H1 (cell line): ENCODE results near the gene WDFY4. TPM values are rescaled to one million over a fixed set of nuclear protein-coding genes. Genes with fewer than 3 reads are reported as not detected.

ENCODE experiments used
- BACH1 ChIP-seq: IDR thresholded peaks from 2 replicates; pipeline ENCODE4 v1.6.1; 2012; ENCODE audit warnings: low read length, improper control_type of control experiment
- CHD2 ChIP-seq: IDR thresholded peaks from 2 replicates; pipeline ENCODE4 v1.6.1; 2012; ENCODE audit warnings: low read length, improper control_type of control experiment
- GABPA ChIP-seq: IDR thresholded peaks from 2 replicates; pipeline ENCODE4 v1.6.1; 2011; ENCODE audit warnings: mild to moderate bottlenecking, low read length, moderate library complexity, borderline replicate concordance; ENCODE audit not compliant: insufficient read depth
- KDM5A ChIP-seq: fragments of 200-600 bp; IDR thresholded peaks from 2 replicates; pipeline ENCODE4 v1.7.1; 2012; ENCODE audit warnings: mild to moderate bottlenecking, low read length, inconsistent platforms, mixed read lengths
- RAD21 ChIP-seq, 2 experiments: IDR thresholded peaks in 1 of 2; conservative IDR thresholded peaks in 1 of 2; 2 replicates each; pipeline ENCODE4 v1.6.1; 2011; ENCODE audit warnings: low read depth in 2 of 2, low read length in 2 of 2, improper control_type of control experiment in 1 of 2, inconsistent platforms in 1 of 2, mild to moderate bottlenecking in 1 of 2, moderate library complexity in 1 of 2
- RBBP5 ChIP-seq: IDR thresholded peaks from 2 replicates; pipeline ENCODE4 v1.7.1; 2012; ENCODE audit warnings: low read depth, mild to moderate bottlenecking, inconsistent platforms, low read length, moderate library complexity, borderline replicate concordance
- SIRT6 ChIP-seq: IDR thresholded peaks from one replicate; pipeline ENCODE4 v1.7.1; 2012; ENCODE audit warnings: low read length, inconsistent platforms
- SP2 ChIP-seq: IDR thresholded peaks from 2 replicates; pipeline ENCODE4 v1.6.1; 2012; ENCODE audit warnings: mild to moderate bottlenecking, low read length, inconsistent platforms
- SP4 ChIP-seq: IDR thresholded peaks from 2 replicates; pipeline ENCODE4 v1.6.1; 2012; ENCODE audit warnings: low read length, inconsistent platforms
- TBP ChIP-seq: IDR thresholded peaks from 2 replicates; pipeline ENCODE4 v1.6.1; 2011; ENCODE audit warnings: low read depth, low read length, improper control_type of control experiment
- polyA plus RNA-seq, 7 experiments: library from polyadenylated mRNA; depleted of rRNA in 3 of 7; stranded (reverse) in 5 of 7; unstranded in 2 of 7; fragments of >200 nt in 5 of 7; fragments of 200-250 nt in 2 of 7; gene quantifications; 1 replicate in 5 of 7; 2 replicates in 1 of 7; 4 replicates in 1 of 7; pipeline versions ENCODE4 v1.2.1 to v1.2.3, GENCODE V29; 2011 to 2013; ENCODE audit warnings: missing spikeins in 2 of 7, mixed read lengths in 2 of 7
- total RNA-seq: library from RNA; stranded (reverse); fragmentation: NEBNext Ultra II Directional; extraction: Animal tissue kit (Norgen Biotek cat#: 25700); gene quantifications from 2 replicates; pipeline ENCODE4 v1.2.1, GENCODE V29; 2021
- TF ChIP-seq, protein P1 (sequence below): fragments of 300-600 bp; sonication (generic); IDR thresholded peaks from 2 replicates; pipeline ENCODE4 v1.7.1; 2012; ENCODE audit warnings: low read length, moderate library complexity, mild to moderate bottlenecking, inconsistent platforms; ENCODE audit not compliant: insufficient replicate concordance
- TF ChIP-seq, protein P2 (sequence below): IDR thresholded peaks from 2 replicates; pipeline ENCODE4 v1.6.1; 2011; ENCODE audit warnings: low read depth, mild to moderate bottlenecking, low read length; ENCODE audit not compliant: insufficient read depth

WDFY4 gene
- total and polyA plus RNA-seq, 2 of the 8 experiments (the other 6 are each of a cell fraction or from before 2014, with no cell fraction given) = not detected

DNA sequence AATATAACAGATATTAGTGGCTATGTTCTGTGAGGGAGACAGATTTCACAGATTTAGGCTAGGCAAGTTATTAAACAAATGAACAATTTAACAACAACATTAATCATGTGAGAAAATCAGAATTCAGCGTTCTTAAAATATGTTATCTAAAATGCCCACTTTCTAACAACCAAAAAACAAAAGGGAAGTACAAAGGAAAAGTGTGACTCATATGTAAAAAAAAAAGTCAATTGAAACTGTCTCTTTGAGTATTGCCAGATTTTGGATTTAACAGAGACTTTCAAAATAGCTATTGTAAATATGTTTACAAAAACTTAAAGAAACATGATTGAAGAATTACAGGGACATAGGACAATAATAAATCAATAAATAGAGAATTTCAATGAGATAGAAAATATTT lies 45.0 kb upstream of the WDFY4 start (continued):
- TF ChIP-seq, protein P1, sequence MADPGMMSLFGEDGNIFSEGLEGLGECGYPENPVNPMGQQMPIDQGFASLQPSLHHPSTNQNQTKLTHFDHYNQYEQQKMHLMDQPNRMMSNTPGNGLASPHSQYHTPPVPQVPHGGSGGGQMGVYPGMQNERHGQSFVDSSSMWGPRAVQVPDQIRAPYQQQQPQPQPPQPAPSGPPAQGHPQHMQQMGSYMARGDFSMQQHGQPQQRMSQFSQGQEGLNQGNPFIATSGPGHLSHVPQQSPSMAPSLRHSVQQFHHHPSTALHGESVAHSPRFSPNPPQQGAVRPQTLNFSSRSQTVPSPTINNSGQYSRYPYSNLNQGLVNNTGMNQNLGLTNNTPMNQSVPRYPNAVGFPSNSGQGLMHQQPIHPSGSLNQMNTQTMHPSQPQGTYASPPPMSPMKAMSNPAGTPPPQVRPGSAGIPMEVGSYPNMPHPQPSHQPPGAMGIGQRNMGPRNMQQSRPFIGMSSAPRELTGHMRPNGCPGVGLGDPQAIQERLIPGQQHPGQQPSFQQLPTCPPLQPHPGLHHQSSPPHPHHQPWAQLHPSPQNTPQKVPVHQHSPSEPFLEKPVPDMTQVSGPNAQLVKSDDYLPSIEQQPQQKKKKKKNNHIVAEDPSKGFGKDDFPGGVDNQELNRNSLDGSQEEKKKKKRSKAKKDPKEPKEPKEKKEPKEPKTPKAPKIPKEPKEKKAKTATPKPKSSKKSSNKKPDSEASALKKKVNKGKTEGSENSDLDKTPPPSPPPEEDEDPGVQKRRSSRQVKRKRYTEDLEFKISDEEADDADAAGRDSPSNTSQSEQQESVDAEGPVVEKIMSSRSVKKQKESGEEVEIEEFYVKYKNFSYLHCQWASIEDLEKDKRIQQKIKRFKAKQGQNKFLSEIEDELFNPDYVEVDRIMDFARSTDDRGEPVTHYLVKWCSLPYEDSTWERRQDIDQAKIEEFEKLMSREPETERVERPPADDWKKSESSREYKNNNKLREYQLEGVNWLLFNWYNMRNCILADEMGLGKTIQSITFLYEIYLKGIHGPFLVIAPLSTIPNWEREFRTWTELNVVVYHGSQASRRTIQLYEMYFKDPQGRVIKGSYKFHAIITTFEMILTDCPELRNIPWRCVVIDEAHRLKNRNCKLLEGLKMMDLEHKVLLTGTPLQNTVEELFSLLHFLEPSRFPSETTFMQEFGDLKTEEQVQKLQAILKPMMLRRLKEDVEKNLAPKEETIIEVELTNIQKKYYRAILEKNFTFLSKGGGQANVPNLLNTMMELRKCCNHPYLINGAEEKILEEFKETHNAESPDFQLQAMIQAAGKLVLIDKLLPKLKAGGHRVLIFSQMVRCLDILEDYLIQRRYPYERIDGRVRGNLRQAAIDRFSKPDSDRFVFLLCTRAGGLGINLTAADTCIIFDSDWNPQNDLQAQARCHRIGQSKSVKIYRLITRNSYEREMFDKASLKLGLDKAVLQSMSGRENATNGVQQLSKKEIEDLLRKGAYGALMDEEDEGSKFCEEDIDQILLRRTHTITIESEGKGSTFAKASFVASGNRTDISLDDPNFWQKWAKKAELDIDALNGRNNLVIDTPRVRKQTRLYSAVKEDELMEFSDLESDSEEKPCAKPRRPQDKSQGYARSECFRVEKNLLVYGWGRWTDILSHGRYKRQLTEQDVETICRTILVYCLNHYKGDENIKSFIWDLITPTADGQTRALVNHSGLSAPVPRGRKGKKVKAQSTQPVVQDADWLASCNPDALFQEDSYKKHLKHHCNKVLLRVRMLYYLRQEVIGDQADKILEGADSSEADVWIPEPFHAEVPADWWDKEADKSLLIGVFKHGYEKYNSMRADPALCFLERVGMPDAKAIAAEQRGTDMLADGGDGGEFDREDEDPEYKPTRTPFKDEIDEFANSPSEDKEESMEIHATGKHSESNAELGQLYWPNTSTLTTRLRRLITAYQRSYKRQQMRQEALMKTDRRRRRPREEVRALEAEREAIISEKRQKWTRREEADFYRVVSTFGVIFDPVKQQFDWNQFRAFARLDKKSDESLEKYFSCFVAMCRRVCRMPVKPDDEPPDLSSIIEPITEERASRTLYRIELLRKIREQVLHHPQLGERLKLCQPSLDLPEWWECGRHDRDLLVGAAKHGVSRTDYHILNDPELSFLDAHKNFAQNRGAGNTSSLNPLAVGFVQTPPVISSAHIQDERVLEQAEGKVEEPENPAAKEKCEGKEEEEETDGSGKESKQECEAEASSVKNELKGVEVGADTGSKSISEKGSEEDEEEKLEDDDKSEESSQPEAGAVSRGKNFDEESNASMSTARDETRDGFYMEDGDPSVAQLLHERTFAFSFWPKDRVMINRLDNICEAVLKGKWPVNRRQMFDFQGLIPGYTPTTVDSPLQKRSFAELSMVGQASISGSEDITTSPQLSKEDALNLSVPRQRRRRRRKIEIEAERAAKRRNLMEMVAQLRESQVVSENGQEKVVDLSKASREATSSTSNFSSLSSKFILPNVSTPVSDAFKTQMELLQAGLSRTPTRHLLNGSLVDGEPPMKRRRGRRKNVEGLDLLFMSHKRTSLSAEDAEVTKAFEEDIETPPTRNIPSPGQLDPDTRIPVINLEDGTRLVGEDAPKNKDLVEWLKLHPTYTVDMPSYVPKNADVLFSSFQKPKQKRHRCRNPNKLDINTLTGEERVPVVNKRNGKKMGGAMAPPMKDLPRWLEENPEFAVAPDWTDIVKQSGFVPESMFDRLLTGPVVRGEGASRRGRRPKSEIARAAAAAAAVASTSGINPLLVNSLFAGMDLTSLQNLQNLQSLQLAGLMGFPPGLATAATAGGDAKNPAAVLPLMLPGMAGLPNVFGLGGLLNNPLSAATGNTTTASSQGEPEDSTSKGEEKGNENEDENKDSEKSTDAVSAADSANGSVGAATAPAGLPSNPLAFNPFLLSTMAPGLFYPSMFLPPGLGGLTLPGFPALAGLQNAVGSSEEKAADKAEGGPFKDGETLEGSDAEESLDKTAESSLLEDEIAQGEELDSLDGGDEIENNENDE = no peak
- no peak for TF ChIP-seq CHD2
- TF ChIP-seq, protein P2, sequence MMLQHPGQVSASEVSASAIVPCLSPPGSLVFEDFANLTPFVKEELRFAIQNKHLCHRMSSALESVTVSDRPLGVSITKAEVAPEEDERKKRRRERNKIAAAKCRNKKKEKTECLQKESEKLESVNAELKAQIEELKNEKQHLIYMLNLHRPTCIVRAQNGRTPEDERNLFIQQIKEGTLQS = no peak
- no peak for TF ChIP-seq SP4
- no peak for TF ChIP-seq TBP
- no peak for TF ChIP-seq GABPA
- TF ChIP-seq RAD21 (IDR thresholded peaks at IDR 0.05 in 1 of 2, conservative IDR thresholded peaks at IDR 0.05 in 1 of 2; ENCODE audit: low read depth in 2 of 2, low read length in 2 of 2) = no peak
- TF ChIP-seq KDM5A = no peak
- TF ChIP-seq SIRT6 = no peak
- no peak for TF ChIP-seq SP2
- no peak for TF ChIP-seq BACH1
- TF ChIP-seq RBBP5 = no peak
